Peyer's patch (tissue), 4 donors: ENCODE data around the gene FNDC11.

Source experiments
- POLR2A ChIP-seq, 2 donors: fragments of 450-650 bp; IDR thresholded peaks; one replicate each; pipeline ENCODE4 v1.5.1; 2017; ENCODE audit warnings: antibody characterized with exemption in 2 of 2, mild to moderate bottlenecking in 2 of 2, moderate library complexity in 2 of 2
- TF ChIP-seq, protein P1 (sequence below), 6 experiments: fragments of 450-650 bp in 4 of 6; fragments of 200-600 bp in 2 of 6; sonication (generic) in 1 of 6; IDR thresholded peaks; one replicate each; pipeline ENCODE4 v1.5.1; 2017 to 2019; ENCODE audit warnings: antibody characterized with exemption in 6 of 6, mild to moderate bottlenecking in 3 of 6, moderate library complexity in 1 of 6

- TF ChIP-seq, protein P1, sequence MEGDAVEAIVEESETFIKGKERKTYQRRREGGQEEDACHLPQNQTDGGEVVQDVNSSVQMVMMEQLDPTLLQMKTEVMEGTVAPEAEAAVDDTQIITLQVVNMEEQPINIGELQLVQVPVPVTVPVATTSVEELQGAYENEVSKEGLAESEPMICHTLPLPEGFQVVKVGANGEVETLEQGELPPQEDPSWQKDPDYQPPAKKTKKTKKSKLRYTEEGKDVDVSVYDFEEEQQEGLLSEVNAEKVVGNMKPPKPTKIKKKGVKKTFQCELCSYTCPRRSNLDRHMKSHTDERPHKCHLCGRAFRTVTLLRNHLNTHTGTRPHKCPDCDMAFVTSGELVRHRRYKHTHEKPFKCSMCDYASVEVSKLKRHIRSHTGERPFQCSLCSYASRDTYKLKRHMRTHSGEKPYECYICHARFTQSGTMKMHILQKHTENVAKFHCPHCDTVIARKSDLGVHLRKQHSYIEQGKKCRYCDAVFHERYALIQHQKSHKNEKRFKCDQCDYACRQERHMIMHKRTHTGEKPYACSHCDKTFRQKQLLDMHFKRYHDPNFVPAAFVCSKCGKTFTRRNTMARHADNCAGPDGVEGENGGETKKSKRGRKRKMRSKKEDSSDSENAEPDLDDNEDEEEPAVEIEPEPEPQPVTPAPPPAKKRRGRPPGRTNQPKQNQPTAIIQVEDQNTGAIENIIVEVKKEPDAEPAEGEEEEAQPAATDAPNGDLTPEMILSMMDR (IDR thresholded peaks at IDR 0.05), result no peak
- no peak for TF ChIP-seq POLR2A (IDR thresholded peaks at IDR 0.05)
Measured at GRCh38 chr20:63542031-63542559, 11.9 kb upstream of the FNDC11 start.
